HG02973 (cell line): Measurements from ENCODE around the gene FUT7.
"Not testable (repeated sequence)": the region's sequence is repeated elsewhere in the genome, so short reads cannot be mapped to it uniquely, and the experiment has no call there.

Experiments used
- ATAC-seq: cut with Tn5 transposase; IDR thresholded peaks from one replicate; pipeline ENCODE4 v1.9.1; 2021; ENCODE audit warnings: moderate library complexity; ENCODE audit not compliant: unreplicated experiment

FUT7 gene

DNA sequence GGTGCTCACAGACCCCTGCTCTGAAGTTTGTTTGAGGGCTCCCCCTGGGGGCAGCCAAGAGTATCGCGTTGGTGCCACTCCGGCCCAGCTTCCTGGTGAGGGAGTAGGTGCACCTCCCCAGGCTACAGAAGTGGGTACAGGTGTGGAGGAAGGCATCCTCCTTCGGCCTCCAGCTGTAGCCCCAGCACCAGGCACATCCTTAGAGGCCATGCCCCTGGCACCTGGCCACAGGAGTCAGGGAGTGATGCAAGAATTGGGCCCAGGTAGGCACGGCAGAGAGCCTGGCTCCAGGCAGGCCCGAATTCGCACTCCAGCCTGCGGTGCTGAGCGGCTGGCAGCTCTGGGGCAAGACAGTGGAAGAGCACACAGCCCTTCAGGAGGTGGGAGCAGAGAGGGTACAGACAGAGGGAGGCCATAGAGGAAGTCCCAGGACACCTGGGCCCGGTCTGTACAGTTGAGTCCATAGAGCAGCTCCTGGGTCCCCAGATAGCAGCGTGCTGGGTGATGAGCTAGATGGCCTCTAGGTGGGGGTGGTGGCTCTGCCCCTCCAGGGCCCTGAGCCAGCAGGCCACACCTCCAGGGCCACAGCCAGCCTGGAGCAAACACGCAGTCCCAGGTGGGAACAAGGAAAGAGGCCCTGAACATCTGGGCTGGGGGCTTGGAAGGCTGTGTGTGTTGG is 36.1 kb upstream of the FUT7 start:
- ATAC-seq, result peak; percentile 30

DNA sequence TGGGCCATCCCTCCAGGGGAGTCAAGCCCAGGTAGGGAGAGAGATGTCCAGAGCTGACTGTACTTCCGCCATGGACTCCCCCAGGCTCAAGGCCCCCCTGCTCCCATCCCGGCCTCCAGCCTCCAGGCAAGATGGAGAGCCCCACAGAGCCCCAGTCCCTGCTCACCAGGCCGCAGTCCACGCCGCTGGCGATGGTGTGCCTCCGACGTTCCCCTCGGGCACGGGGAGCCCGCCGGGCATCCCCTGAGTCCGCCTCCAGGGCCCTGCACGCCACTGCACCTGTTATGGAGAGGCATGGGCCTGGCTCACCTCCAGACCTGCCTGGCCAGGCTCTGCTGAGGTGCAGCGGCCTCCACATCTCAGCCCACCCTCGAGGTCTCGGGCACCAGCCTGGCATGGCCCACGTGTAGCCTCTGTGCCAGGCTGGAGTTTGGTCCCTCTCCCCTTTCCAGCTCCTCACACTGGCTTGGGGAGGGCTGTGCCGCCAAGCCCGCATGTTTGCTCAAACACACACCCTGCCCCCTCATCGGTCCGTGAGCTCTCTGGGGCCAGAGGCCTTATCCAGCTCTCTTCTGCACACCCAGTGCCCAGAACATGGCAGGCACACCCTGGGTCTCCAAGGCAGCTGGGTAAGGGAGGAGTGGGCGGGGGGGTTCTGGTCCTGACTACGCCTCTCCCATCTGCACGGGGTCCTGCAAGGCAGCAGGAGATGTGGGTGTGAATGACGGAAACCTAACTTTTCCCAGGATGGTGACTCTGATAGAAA is 34.4 kb upstream of the FUT7 start:
- no peak for ATAC-seq

DNA sequence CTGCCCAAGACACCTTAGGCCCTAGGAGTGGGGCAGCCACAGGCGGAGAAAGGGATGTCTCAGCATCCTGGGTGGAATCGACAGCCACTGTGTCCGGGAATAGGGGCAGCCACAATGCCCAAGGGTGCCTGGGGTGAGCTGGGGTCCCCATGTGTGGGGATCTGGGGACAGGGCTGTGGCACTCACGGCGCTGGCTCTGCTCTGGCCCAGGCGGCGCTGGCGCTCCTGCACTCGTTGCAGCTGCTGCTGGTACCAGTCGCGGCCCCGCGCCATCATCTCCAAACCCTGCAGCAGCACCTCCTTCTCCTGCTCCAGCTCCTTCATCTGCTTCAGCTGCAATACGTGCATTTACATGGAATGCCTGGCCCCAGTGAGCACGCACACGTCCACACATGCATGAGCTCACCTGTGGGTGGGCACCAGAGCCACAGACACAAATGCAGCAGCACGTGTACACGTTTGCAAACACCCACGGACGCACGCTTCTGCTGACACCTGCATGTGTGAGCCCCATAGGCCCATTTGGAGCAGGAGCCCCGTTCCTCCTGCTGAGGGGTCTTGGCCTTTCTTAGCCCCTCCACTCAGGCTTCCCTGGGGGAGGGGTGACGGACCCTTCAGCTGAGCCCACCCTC is 33.6 kb upstream of the FUT7 start:
- ATAC-seq, result no peak

DNA sequence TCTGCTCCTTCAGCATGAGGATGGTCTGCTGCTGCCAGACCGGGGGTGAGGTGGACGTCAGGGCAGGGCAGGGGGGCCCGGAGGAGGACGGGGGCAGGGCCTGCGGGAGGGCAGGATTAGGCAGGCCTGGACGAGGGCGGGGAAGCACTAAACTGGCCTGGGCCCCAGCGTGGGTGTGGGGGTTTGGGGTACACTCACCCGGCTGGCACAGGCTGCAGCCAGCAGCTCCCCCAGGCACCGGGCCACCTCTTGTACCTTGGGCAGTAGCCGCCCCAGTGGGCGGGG is 32.9 kb upstream of the FUT7 start:
- ATAC-seq, result no peak

DNA sequence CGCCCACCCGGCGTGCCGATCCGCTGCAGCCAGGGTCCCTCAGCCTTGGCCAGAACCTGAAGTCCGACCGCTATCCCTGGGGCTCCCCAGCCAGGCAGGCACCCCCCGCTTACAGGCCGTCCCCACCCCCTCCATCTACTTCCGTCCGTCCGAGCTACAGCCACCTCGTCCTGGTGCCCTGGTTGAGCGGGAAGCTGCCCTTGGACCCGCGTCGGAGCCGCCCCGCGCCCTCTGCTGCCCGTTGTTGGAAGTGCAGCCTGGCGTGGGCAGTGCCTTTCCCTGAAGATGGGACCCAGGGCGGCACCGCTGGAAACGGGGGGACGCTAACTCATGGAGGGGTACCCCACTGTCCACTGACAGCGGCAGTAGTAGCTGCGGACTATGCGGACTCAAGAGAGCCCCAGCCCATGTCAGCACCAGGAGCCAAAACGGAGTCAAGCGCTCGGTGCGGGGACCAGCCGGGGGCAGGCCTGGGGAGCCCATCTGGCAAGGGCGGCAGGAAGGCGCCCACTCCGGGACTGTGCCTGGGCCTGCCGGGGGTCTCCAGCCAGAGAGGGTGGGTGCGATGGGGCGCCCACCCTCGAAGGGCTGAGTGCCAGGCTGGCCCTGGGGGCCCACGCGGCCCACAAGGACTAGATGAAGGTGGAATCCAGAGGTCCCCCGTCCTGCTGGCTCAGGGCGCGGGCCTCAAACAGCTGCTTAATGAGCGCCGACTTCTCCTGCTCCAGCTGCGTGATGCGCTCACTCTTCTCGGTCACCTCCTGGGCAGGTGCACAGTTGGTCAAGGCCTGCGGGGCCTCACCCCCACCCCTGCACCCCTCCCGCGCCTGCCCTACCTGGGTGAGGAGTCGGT is 32.4 kb upstream of the FUT7 start:
- no peak for ATAC-seq

DNA sequence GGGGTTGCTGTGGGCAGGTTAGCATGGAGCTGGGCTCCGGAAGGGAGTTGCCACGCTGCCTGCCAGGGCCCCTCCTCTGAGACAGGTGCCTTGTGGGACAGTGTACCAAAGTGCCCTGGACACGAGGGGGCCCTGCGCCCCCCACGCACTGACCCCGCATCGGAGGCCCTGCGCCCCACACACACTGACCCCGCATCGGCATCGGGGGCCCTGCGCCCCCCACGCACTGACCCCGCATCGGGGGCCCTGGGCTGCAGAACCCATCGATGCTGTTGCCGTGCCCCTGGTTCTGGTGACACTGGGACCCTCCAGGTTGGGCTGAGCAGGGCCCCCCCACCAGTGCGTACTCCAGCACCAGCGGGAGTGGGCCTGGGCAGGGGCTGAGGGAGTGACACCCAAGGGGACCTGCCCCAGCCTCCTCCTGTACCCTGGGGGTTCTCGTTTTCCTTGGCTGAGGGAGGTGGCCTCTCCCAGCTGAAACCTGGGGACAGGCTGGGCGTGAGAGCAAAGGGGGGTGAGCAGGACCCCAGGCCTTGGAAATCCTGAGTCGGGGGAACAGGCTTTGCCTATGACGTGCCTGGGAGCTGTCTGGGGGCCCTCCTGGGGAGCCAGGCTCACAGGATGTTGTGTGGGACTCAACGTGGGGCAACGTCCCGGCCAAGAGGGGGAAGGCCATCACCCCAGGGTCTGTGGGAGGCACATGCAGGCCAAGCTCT is 31.6 kb upstream of the FUT7 start:
- no peak for ATAC-seq

DNA sequence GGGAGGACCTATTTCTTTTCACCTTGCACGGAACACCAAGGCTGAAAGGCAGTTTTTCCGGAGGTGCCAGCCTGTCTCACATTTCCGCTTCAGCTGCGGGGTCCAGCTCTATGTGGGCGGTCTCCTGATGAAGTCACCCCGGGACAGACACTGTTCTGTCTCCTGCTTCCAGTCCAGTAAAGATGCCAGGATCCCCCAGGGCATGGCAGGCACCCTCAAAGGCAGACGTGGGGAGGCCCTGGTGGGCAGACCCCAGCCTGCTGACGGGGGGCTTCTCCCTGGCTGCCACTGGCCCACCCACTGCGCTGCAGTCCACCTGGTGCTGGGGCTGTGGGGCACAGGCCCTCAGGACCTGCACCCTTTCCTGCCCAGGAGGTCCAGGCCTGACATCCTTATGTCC is 30.9 kb upstream of the FUT7 start:
- ATAC-seq, result not testable (repeated sequence)

DNA sequence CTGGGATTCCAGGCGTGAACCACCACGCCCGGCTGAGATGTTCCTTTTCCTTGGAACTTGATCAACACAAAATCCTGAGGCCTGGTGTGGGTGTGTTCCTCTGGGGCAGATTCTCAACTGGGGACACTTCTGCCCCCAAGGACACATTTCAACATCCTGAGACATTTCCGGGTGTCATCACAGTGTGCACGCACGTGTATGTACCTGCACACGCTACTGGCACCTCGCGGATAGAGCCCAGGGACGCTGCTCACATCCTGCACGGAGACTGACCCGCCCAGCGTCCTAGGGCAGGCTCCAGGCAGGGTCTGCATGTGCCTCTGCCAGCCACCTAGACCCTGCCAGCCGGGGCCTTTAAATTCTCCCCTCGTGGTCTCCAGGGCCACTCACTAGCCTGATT is 30.5 kb upstream of the FUT7 start:
- ATAC-seq, result no peak

DNA sequence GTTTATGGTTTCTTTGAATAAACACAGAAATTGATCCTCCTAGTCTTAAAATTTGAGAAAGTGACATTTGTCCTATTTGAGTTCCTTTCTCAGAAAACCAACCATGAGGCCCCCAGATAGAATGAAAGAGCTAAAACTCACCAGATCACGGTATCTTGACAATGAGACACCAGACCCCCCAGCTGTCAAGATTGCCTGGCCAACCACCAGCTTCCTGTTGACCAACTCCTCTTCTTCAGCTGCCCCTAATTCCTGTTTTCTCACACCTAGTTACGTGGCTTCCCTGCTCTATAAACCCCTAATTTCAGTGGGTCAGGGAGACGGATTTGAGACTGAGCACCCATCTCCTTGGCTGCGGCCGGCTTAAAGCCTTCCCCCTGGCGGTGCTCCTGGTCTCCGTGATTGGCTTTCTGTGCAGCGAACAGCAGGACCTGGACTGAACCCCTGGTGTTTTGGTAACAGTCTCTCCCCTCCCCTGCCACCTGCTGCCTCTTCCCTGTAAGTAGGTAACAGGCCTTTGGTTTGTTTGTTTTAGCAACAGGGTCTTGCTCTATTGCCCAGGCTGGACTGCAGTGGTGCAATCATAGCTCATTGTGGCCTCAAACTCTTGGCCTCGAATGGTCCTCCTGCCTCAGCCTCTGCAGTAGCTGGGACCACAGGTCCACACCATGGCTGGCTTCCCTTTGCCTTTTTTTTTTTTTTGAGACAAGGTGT is 26.8 kb upstream of the FUT7 start:
- no peak for ATAC-seq

DNA sequence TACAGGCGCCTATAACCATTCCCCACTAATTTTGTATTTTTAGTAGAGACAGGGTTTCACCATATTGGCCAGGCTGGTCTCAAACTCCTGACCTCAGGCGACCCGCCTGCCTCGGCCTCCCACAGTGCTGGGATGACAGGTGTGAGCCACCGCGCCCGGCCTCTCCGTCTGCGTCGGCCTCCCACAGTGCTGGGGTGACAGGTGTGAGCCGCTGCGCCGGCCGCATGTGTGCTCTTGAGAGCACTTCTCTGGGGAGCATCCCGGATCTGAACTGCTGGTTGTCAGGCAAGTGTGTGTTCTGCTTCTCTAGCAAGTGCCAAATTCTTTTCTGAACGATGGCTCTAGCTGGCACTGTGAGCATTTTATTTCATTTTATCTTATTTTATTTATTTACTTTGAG is 25.7 kb upstream of the FUT7 start:
- ATAC-seq, result no peak

DNA sequence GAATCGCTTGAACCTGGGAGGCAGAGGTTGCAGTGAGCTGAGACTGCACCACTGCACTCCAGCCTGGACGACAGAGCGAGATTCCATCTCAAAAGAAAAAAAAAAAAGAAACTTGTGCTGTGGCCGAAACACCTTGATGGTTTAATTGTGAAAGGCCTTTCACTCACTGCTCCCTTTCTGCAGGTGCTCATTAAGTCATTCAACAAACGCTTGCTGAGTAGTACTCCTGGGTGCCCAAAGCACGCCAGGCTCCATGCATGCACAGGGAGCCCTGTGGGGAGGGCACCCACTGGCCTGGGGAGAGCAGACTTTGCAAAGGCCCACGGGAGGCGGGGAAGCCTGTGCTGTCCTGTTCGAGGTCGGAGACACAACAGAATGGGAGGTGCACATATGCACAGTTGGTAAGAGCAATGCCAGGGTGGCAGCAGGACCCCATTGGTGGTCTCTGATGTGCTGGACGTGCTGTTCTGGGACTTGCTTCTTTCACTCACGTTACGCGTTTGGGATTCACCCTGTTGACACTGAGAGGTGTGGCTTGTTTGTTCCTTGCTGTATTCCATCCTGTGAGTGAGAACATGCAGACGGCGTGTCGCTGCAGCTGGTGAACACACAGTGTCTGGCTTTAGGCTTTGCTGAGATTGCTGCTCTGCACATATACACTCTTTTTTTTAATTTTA is 25.0 kb upstream of the FUT7 start:
- no peak for ATAC-seq

DNA sequence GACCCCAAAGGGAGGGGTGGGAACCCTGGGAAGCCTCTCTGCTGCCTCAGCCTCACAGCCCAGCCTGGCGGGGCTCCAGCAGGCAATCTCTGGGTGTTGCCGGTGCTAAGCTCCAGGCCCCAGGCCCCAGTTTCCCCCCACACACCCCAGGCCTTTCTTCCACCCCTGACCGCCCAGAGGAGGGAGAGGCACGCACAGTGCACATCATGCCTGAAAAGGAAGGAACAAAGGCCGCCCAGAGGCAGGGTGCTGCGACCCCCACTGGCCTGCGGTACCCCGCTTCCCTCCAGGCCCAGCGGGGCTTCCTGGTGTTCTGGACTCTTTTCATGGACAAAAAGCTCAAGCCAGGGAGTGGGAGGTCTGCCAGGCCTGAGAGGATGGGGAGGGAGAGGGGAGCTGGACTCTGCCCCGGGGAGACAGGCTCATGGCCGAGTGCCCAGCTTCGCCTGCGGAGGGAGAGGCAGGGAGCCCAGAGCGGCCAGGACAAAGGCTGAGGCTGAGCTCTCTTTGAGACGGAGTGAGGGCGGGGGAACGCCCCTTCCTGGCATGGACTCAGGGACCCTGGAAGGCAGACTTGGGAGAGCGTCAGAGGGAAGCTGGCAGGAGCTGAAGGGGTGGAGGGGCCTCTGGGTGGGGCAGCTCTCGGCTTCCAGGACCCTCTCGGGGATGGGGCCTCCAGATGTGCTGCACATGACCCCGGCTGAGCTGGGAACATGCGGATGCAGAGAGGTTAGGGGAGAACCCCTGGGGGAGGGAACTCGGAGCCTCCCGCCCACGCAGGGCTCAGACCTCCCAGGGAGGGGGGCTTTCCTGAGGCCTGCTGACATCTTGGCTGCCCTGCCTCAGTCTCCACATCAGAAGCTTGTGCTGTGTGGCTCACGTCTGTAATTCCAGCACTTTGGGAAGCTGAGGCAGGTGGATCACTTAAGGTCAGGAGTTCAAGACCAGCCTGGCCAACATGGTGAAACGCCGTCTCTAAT is 23.8 kb upstream of the FUT7 start:
- no peak for ATAC-seq

DNA sequence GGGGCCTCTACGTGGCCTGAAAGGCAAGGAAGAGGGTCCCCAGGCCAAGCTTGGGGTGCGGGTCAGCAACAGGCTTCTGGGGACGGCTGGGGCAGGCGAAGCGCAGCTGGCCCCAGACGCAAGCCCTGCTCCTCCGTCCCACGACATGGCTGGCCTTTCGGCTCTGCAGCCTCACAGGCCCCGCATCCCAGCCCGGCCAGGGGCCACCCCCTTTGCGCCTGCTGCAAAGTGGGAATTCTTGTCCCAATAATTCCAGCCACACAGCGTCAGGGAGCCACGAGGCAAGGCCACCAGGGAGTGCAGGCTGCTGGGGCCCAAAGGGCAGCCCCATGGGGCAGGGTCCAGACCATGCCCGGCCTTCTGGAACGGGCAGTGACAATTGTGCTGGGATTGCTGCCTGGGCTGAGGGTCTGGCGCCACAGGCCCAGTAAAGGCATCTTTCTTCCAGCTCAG is 23.1 kb upstream of the FUT7 start:
- ATAC-seq, result no peak

DNA sequence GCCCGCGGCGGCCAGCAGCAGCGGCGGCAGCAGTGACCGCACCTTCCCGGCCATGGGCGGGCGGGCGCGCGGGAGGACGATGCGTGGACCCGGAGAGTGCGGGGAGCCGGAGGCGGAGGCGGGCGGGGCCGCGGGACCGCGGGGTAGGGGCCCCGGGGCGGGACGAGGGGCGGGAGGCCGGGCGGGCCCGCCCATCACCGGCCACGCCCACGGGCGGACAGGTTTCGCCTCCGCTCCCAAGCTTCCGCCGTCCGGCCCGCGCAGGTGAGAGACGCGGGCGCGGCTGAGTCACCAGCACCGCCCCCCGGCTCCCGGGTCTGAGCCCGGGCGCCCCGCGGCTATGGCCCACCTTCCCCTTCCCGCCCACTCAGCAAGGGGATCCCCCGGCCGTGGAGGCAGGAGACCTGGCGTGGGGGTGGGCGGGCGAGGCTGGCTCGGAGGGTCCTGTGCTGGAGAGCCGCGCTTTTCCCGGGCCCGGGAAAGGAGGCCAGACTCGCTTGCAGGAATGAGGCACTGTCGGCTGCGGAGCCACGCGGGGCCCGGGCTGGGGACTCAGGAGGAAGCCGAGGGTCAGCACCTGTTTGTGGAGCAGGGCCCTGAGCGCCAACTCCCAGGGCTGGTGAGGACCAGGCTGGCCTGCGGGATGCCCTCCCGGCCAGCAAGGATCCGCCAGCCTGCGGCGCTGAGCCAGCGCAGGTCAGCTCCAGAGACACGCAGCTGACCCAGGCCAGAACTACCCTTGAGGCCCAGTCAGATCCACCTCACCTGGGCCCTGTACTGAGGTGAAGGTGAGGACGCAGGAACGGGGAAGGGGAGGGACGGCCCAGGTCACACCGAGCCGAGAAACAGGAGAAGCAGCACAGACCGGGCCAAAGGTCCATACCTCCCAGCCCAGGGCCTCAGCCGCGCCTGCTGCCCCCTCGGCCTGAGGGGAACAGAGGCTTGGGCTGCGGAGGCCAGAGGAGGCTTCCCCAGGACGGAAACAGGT is 22.4 kb upstream of the FUT7 start, which contains the start of gene ENTPD2:
Gene ENTPD2 (minus strand): TSS at position 118 of the 988 bp plus-strand sequence. CDS start 64 bp downstream, at position 54.
- no peak for ATAC-seq

DNA sequence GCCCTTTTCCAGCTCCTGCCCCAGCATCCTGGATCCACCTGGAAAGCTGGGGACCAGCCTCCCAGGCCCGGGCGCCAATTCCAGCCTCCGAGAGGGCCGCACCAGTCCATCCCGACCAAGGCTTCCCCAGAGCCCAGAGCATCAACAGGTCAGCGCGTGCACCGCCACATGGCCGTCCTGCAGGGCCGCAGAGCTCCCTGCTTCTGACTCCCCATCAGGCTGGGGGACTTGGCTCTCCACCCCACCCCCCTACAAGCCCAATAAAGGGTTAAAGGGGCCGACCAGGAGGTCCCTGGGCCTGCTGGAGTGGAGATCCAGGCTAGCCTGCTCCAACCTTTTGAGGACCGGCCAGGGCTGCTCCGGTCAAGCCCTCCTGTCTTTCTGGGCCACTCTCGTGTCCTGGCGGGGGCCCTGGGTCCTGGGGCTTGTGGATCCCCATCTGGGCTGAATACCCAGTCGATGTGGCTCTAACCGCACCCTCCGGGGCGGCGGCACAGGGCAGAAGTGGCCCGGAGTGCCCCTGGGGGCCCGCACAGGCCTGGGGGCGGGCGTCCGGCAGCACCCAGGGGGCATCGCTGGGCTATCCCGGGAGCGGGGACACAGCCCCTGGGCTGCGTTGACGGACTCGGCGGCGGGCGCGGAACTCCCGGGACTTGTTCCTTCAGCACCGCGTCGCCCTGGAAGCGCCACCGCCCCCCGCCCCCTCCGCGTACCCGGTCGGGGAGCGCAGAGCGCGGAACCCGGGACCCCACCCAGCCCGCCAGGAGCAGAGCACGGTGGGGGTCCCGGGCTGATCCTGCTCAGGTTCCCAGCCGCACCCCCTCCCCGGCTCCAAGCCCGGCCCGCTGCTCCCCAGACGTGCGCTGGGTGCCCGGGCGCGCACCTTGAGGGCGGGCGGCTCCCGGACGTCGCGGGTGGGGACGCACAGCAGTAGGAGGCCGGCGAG is 21.4 kb upstream of the FUT7 start:
- ATAC-seq, result no peak

DNA sequence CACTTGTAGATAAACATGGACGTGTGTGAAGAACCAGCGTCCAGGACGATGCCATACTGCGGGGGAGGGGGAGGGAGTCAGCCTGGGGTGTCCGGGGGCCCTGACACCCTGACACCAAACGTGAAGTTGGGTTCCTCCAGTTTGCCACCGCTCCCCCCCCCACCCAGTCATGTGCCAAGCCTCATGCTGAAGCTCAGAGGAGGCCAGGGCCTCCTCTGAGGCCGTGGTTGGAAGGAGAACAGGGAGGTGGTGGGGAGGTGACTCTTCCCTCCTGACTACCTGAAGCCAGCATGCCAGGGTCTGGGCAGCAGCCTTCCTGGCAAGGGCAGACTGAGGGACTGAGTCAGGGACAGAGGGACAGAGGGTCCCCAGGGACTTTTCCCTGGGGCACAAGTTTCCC is 20.4 kb upstream of the FUT7 start:
- ATAC-seq, result no peak
